ENCODE results near the gene AP4E1. TPM values are rescaled to one million over a fixed set of nuclear protein-coding genes. Genes with fewer than 3 reads are reported as not detected.

The AP4E1 gene
- total RNA-seq, 4 donors from 2014 or later = 9.9 to 13.2 (median 10.6) TPM

- peaks cover 0 to 4% (median 2%) of the 10 kb centered on the region in 4 donors for H3K9me3 ChIP-seq
- H3K4me1 ChIP-seq = peaks cover 12 to 19% (median 15%) of the 10 kb centered on the region in 4 donors
- no peak for TF ChIP-seq POLR2A (IDR thresholded peaks at IDR 0.05; ENCODE audit: low read depth)
- TF ChIP-seq EP300 (IDR thresholded peaks at IDR 0.05) = no peak
- no peak for TF ChIP-seq POLR2AphosphoS5 (IDR thresholded peaks at IDR 0.05)
- no peak for TF ChIP-seq CTCF (IDR thresholded peaks at IDR 0.05)
- peak overlapping the region in 1 of 4 donors; percentile 42 for H3K27ac ChIP-seq (replicated peaks in 1 of 4)
- no peak for DNase-seq (ENCODE audit: extremely low spot score)
- H3K27me3 ChIP-seq = no peaks in the 10 kb centered on the region
- no peaks in the 10 kb centered on the region for H3K36me3 ChIP-seq
- intact Hi-C loops (cut with DNase I) = no loop called here
- H3K4me3 ChIP-seq = no peak overlapping the region
Observed at GRCh38 chr15:50886139-50886467, 22.4 kb upstream of the AP4E1 start.

- H3K9me3 ChIP-seq = peaks cover 0 to 8% (median 4%) of the 10 kb centered on the region in 4 donors
- WGBS = 85% methylated on average over 2 of the region's 2 CpGs
- no peak overlapping the region for H3K27ac ChIP-seq (replicated peaks in 1 of 4)
- intact Hi-C loops (cut with DNase I) = no loop called here
- no peaks in the 10 kb centered on the region for H3K27me3 ChIP-seq
- no peak for DNase-seq (ENCODE audit: extremely low spot score)
- no peak overlapping the region for H3K4me3 ChIP-seq
- peaks cover 12 to 19% (median 15%) of the 10 kb centered on the region in 4 donors for H3K4me1 ChIP-seq
- no peaks in the 10 kb centered on the region for H3K36me3 ChIP-seq
- no peak for TF ChIP-seq EP300 (IDR thresholded peaks at IDR 0.05)
Observed at GRCh38 chr15:50886611-50887345, 21.7 kb upstream of the AP4E1 start.

GRCh38 chr15:50888054-50888453 is 20.4 kb upstream of the AP4E1 start:
- peaks cover 12 to 19% (median 15%) of the 10 kb centered on the region in 4 donors for H3K4me1 ChIP-seq
- intact Hi-C loops (cut with DNase I) = no loop called here
- H3K9me3 ChIP-seq = peaks cover 0 to 8% (median 4%) of the 10 kb centered on the region in 4 donors
- TF ChIP-seq EP300 (IDR thresholded peaks at IDR 0.05) = no peak
- TF ChIP-seq CTCF (IDR thresholded peaks at IDR 0.05) = no peak
- TF ChIP-seq POLR2A (IDR thresholded peaks at IDR 0.05; ENCODE audit: low read depth) = no peak
- no peak for TF ChIP-seq POLR2AphosphoS5 (IDR thresholded peaks at IDR 0.05)
- DNase-seq (ENCODE audit: extremely low spot score) = no peak
- H3K4me3 ChIP-seq = no peak overlapping the region
- H3K27ac ChIP-seq (replicated peaks in 1 of 4) = no peak overlapping the region
- 90% methylated on average over 3 of the region's 3 CpGs for WGBS
- H3K36me3 ChIP-seq = no peaks in the 10 kb centered on the region
- no peaks in the 10 kb centered on the region for H3K27me3 ChIP-seq

GRCh38 chr15:50889589-50889988 is 18.9 kb upstream of the AP4E1 start:
- H3K27me3 ChIP-seq = no peaks in the 10 kb centered on the region
- no peaks in the 10 kb centered on the region for H3K36me3 ChIP-seq
- 98% methylated on average over 9 of the region's 9 CpGs for WGBS
- peaks cover 9 to 13% (median 11%) of the 10 kb centered on the region in 4 donors for H3K4me1 ChIP-seq
- no peak for TF ChIP-seq POLR2A (IDR thresholded peaks at IDR 0.05; ENCODE audit: low read depth)
- no peak for TF ChIP-seq EP300 (IDR thresholded peaks at IDR 0.05)
- no peak for TF ChIP-seq POLR2AphosphoS5 (IDR thresholded peaks at IDR 0.05)
- no peak for TF ChIP-seq CTCF (IDR thresholded peaks at IDR 0.05)
- no peak overlapping the region for H3K27ac ChIP-seq (replicated peaks in 1 of 4)
- H3K9me3 ChIP-seq = peaks cover 0 to 8% (median 4%) of the 10 kb centered on the region in 4 donors
- no peak for DNase-seq (ENCODE audit: extremely low spot score)
- intact Hi-C loops (cut with DNase I) = no loop called here
- no peak overlapping the region for H3K4me3 ChIP-seq

- Histone ChIP-seq H3K27me3 (no peaks in the 10 kb centered on the region), H3K27ac (replicated peaks in 1 of 4) (no peak overlapping the region), H3K9me3 (peaks cover 0 to 8% (median 4%) of the 10 kb centered on the region in 4 donors), H3K4me1 (peaks cover 0 to 3% (median under 1%) of the 10 kb centered on the region in 4 donors), H3K4me3 (no peak overlapping the region), H3K36me3 (no peaks in the 10 kb centered on the region)
- WGBS = 96% methylated on average over 5 of the region's 5 CpGs
- no peak for DNase-seq (ENCODE audit: extremely low spot score)
- intact Hi-C loops (cut with DNase I) = no loop called here
- no peak for TF ChIP-seq POLR2A (IDR thresholded peaks at IDR 0.05; ENCODE audit: low read depth)
- TF ChIP-seq POLR2AphosphoS5 (IDR thresholded peaks at IDR 0.05) = no peak
- no peak for TF ChIP-seq EP300 (IDR thresholded peaks at IDR 0.05)
- TF ChIP-seq CTCF (IDR thresholded peaks at IDR 0.05) = no peak
Observed at GRCh38 chr15:50890751-50891150, 17.7 kb upstream of the AP4E1 start.

All from esophagus muscularis mucosa (tissue), 4 donors.